D721Med (cell line): ENCODE results near the gene FAM83C.
"Not testable (repeated sequence)": the region's sequence is repeated elsewhere in the genome, so short reads cannot be mapped to it uniquely, and the experiment has no call there.

Experiments used
- DNase-seq: peaks from one replicate; pipeline ENCODE4 v3.0.0; 2011; ENCODE audit warnings: low spot score; ENCODE audit not compliant: insufficient read length
- FAIRE-seq: peaks from 2 replicates; lab custom pipeline; 2011; peaks lifted over from hg19 to GRCh38; lab: Jason Lieb, UNC
- CTCF ChIP-seq: IDR thresholded peaks from 2 replicates; pipeline ENCODE4 v1.5.1; 2012; ENCODE audit warnings: mild to moderate bottlenecking, control low read depth; ENCODE audit not compliant: insufficient read depth; ENCODE audit errors: missing control alignments

Gene FAM83C

GRCh38 chr20:35257175-35257909 lies 34.9 kb downstream of the FAM83C start:
- no peak for FAIRE-seq
- TF ChIP-seq CTCF: no peak
- no peak for DNase-seq

GRCh38 chr20:35254448-35254999 lies 37.7 kb downstream of the FAM83C start:
- TF ChIP-seq CTCF: no peak
- no peak for FAIRE-seq
- no peak for DNase-seq

GRCh38 chr20:35253010-35253409 lies 39.2 kb downstream of the FAM83C start:
- no peak for TF ChIP-seq CTCF
- DNase-seq (no peak), FAIRE-seq (no peak)

GRCh38 chr20:35252598-35252997 lies 39.6 kb downstream of the FAM83C start:
- not testable (repeated sequence) for FAIRE-seq, DNase-seq

- TF ChIP-seq CTCF: no peak
- DNase-seq (no peak), FAIRE-seq (no peak)
Observed at GRCh38 chr20:35252037-35252461, 40.2 kb downstream of the FAM83C start.

GRCh38 chr20:35251613-35251940 lies 40.6 kb downstream of the FAM83C start:
- no peak for TF ChIP-seq CTCF
- DNase-seq (no peak), FAIRE-seq (no peak)

GRCh38 chr20:35248641-35249475 lies 43.4 kb downstream of the FAM83C start:
- no peak for TF ChIP-seq CTCF
- no peak for DNase-seq
- no peak for FAIRE-seq
